Endothelial cell of umbilical vein (primary cell): ENCODE results near the gene TOP1. TPM values are rescaled to one million over a fixed set of nuclear protein-coding genes. Genes with fewer than 3 reads are reported as not detected.

Experiments
- BruUV-seq: library from RNA; stranded (reverse); fragments of 400-500 nt; replicated peaks from 2 replicates; lab custom pipeline; 2021; lab: Mats Ljungman, UMichigan
- CTCF ChIA-PET: fragments of 300-600, 350-600 bp; sonication (Branson Sonifier 250); formaldehyde crosslinking; loops from one replicate; lab custom pipeline; 2021; ENCODE audit warnings: antibody characterized with exemption, inconsistent platforms; lab: Charles Lee
- POLR2A ChIA-PET: fragments of 300-600, 350-600 bp; sonication (Branson Sonifier 250); formaldehyde crosslinking; loops from one replicate; lab custom pipeline; 2021; ENCODE audit warnings: antibody characterized with exemption, inconsistent platforms; lab: Charles Lee
- DNase-seq: peaks from one replicate; pipeline ENCODE4 v3.0.0-alpha.2; 2011; ENCODE audit warnings: low read depth, low spot score
- FAIRE-seq: peaks from 2 replicates; lab custom pipeline; 2011; peaks lifted over from hg19 to GRCh38; lab: Jason Lieb, UNC
- H2AFZ ChIP-seq: 2 replicates; pipeline ENCODE4 v1.6.0; 2012; ENCODE audit warnings: low read depth, low read length, control low read depth, inconsistent platforms
- H3K27ac ChIP-seq: 2 replicates; pipeline ENCODE4 v1.5.1; 2011; ENCODE audit warnings: low read depth, mild to moderate bottlenecking, control low read depth, low read length, moderate library complexity; ENCODE audit not compliant: insufficient read depth
- H3K27me3 ChIP-seq, 2 experiments: 2 replicates each; pipeline versions ENCODE4 v1.6.0 to v1.6.1; 2011; ENCODE audit warnings: low read length in 2 of 2, mixed read lengths in 1 of 2; ENCODE audit not compliant: control insufficient read depth in 2 of 2, insufficient read depth in 2 of 2
- H3K36me3 ChIP-seq, 2 experiments: 2 replicates in 1 of 2; 3 replicates in 1 of 2; pipeline ENCODE4 v1.5.1; 2011; ENCODE audit warnings: low read length in 2 of 2, mild to moderate bottlenecking in 1 of 2, moderate library complexity in 1 of 2; ENCODE audit not compliant: control insufficient read depth in 2 of 2, insufficient read depth in 2 of 2; ENCODE audit errors: extremely low read depth in 1 of 2
- H3K4me1 ChIP-seq: 3 replicates; pipeline ENCODE4 v1.5.1; 2011; ENCODE audit warnings: mild to moderate bottlenecking, low read length; ENCODE audit not compliant: control insufficient read depth, insufficient read depth; ENCODE audit errors: extremely low read depth
- H3K4me2 ChIP-seq: 2 replicates; pipeline ENCODE4 v1.6.1; 2011; ENCODE audit warnings: low read length, control low read depth, mixed read lengths; ENCODE audit not compliant: insufficient read depth
- H3K4me3 ChIP-seq, 3 experiments: fragments of 200-600 bp in 1 of 3; sonication (generic), shearing (Covaris generic) in 1 of 3; replicated peaks in 1 of 3; 2 replicates each; pipeline ENCODE4 v1.5.1; 2011 to 2016; ENCODE audit warnings: control low read depth in 3 of 3, low read length in 3 of 3, mild to moderate bottlenecking in 2 of 3, inconsistent platforms in 1 of 3, low read depth in 1 of 3, moderate library complexity in 1 of 3; ENCODE audit not compliant: insufficient read depth in 1 of 3
- H3K79me2 ChIP-seq: 2 replicates; pipeline ENCODE4 v1.6.0; 2012; ENCODE audit warnings: low read length, inconsistent platforms; ENCODE audit not compliant: control insufficient read depth, insufficient read depth
- H3K9ac ChIP-seq: replicated peaks from 2 replicates; pipeline ENCODE3; 2011; ENCODE audit warnings: low read length, control low read depth; ENCODE audit not compliant: insufficient read depth; ENCODE audit errors: extremely low read depth
- H3K9me1 ChIP-seq: replicated peaks from 3 replicates; pipeline ENCODE4 v1.6.0; 2011; ENCODE audit warnings: mild to moderate bottlenecking, low read length; ENCODE audit not compliant: control insufficient read depth, insufficient read depth; ENCODE audit errors: extremely low read depth
- H3K9me3 ChIP-seq: replicated peaks from 2 replicates; pipeline ENCODE4 v1.5.1; 2012; ENCODE audit warnings: low read length, inconsistent platforms; ENCODE audit not compliant: control insufficient read depth, insufficient read depth
- H4K20me1 ChIP-seq: replicated peaks from 2 replicates; pipeline ENCODE3; 2011; ENCODE audit warnings: mild to moderate bottlenecking, low read length; ENCODE audit not compliant: control insufficient read depth, insufficient read depth; ENCODE audit errors: extremely low read depth
- EZH2 ChIP-seq: IDR thresholded peaks from 2 replicates; pipeline ENCODE4 v1.6.1; 2012; ENCODE audit warnings: borderline replicate concordance, low read depth, mild to moderate bottlenecking, moderate library complexity, low read length, inconsistent platforms; ENCODE audit not compliant: severe bottlenecking
- FOS ChIP-seq: IDR thresholded peaks from 2 replicates; pipeline ENCODE4 v1.6.1; 2011; ENCODE audit warnings: mild to moderate bottlenecking, low read length, moderate library complexity, borderline replicate concordance; ENCODE audit not compliant: insufficient read depth
- GATA2 ChIP-seq: IDR thresholded peaks from 2 replicates; pipeline ENCODE4 v1.7.0; 2011; ENCODE audit warnings: low read depth, mild to moderate bottlenecking, moderate library complexity, mixed read lengths, low read length; ENCODE audit not compliant: insufficient read length, insufficient read depth
- JUN ChIP-seq: IDR thresholded peaks from 2 replicates; pipeline ENCODE4 v1.6.1; 2011; ENCODE audit warnings: borderline replicate concordance, low read depth; ENCODE audit not compliant: insufficient read length, insufficient read depth
- MYC ChIP-seq: IDR thresholded peaks from one replicate; pipeline ENCODE4 v1.6.1; 2011; ENCODE audit warnings: mild to moderate bottlenecking, low read depth, low read length
- POLR2A ChIP-seq: IDR thresholded peaks from 2 replicates; pipeline ENCODE4 v1.6.1; 2012; ENCODE audit warnings: low read depth, mild to moderate bottlenecking, control low read depth, low read length
- POLR2AphosphoS5 ChIP-seq: IDR thresholded peaks from 2 replicates; pipeline ENCODE4 v1.6.1; 2012; ENCODE audit warnings: low read depth, mild to moderate bottlenecking, control low read depth, low read length, moderate library complexity; ENCODE audit not compliant: insufficient read depth
- dilution Hi-C: fragments of 300-500 bp; cut with MboI; formaldehyde crosslinking; loops from one replicate; pipeline ENCODE4 v1.15.0; 2019; ENCODE audit warnings: low sequenced_read_pairs; ENCODE audit not compliant: extremely low pct_ligation_motif_present
- intact Hi-C: fragments of 100-400 bp; cut with micrococcal nuclease; formaldehyde crosslinking; loops from one replicate; pipeline ENCODE4 v1.10.0; 2022
- polyA plus RNA-seq, 4 experiments: library from polyadenylated mRNA; depleted of rRNA in 3 of 4; stranded (reverse) in 3 of 4; unstranded in 1 of 4; fragments of >200 nt; gene quantifications; 2 replicates each; pipeline versions ENCODE4 v1.2.1 to v1.2.3, GENCODE V29; 2011 to 2012; ENCODE audit warnings: missing spikeins in 1 of 4
- total RNA-seq: library from RNA; stranded (reverse); gene quantifications from 2 replicates; pipeline ENCODE4 v1.2.3, GENCODE V29; 2021
- TF ChIP-seq, protein P1 (sequence below): IDR thresholded peaks from 2 replicates; pipeline ENCODE4 v1.6.1; 2011; ENCODE audit not compliant: insufficient read depth, insufficient read length
- TF ChIP-seq, protein P2 (sequence below), 2 donors: IDR thresholded peaks; 1 replicate in 1 of 2; 2 replicates in 1 of 2; pipeline ENCODE4 v1.5.1; 2011; ENCODE audit warnings: low read length in 2 of 2, mild to moderate bottlenecking in 2 of 2, moderate library complexity in 2 of 2, control low read depth in 1 of 2, inconsistent platforms in 1 of 2, low read depth in 1 of 2; ENCODE audit not compliant: insufficient read depth in 1 of 2; ENCODE audit errors: extremely low read depth in 1 of 2

Gene TOP1
- total and polyA plus RNA-seq, 2 donors (not counting 3 experiments of a cell fraction or from before 2014, with no cell fraction given): 7.0 to 77.4 TPM

DNA sequence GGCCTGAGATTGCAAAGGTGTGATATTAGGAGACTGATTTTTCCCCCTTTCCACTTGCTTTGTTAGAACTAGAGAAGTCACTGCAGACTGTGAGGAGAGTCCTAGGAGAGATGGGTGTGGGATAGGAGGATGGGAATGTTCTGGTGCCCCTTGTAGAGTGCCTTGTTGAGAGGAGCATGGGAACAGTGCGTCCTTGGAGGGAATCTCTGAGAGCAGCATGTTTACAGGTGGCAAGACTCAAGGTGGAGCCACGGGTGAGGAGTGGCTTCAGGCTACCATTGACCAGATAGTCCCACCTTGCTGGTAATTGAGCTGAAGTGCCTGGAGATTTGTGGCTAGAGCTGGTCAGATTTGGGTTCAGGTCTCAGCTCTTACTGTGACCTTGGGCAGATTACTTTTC lies 114.7 kb downstream of the TOP1 start:
- Histone ChIP-seq H3K9me3 (no peaks in the 10 kb centered on the region), H3K4me3 (no peak overlapping the region), H3K4me1 (peaks cover 84% of the 10 kb centered on the region), H3K36me3 (peaks cover 0 to 4% of the 10 kb centered on the region in 2 experiments), H3K9me1 (no peaks in the 10 kb centered on the region), H3K27me3 (no peaks in the 10 kb centered on the region), H3K9ac (no peak overlapping the region), H2AFZ (no peak overlapping the region), H3K27ac (no peak overlapping the region), H3K79me2 (peaks cover 97% of the 10 kb centered on the region), H3K4me2 (no peak overlapping the region), H4K20me1 (no peaks in the 10 kb centered on the region)
- DNase-seq (no peak), FAIRE-seq (no peak)
- intact Hi-C loops (loop anchor here (10.0 kb wide), 1 partner anchor 551 kb away; no protein-coding TSS in a partner anchor), dilution Hi-C loops (no loop called here)
- no TSS peak for BruUV-seq
- TF ChIP-seq, protein P1, sequence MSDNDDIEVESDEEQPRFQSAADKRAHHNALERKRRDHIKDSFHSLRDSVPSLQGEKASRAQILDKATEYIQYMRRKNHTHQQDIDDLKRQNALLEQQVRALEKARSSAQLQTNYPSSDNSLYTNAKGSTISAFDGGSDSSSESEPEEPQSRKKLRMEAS: no peak
- no peak for TF ChIP-seq GATA2
- TF ChIP-seq EZH2: no peak
- ChIA-PET POLR2A (no interaction called here), CTCF (interaction anchor here (0.9 to 5.3 kb wide), 3 partner anchors 7 to 29 kb away, joined by 3 to 55 read pairs (median 23); partner anchors contain the start of gene PLCG1)

DNA sequence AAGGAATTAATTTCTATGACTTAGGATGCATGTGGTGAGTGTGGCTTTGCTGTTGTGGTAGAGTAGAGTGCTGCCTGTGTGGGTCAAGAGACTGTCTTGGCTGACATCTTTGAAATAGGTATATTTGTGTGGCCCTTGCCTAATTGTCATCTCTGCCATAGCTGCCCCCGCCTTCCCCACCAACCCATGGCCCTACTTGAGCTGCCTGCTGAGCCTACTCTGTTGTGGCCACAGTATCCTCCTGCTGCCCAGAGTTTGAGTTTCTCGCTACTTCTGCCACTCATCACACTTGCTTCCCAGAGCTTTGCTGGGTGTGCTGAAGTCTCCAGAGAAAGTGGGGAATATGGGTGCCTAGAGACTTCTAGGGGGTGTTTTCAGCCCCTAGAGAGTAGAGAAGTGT lies 116.7 kb downstream of the TOP1 start:
- Histone ChIP-seq H3K4me3 (no peak overlapping the region), H3K4me1 (peaks cover 86% of the 10 kb centered on the region), H3K9me1 (no peaks in the 10 kb centered on the region), H3K9me3 (no peaks in the 10 kb centered on the region), H3K27me3 (no peaks in the 10 kb centered on the region), H2AFZ (no peak overlapping the region), H3K79me2 (peaks cover 97% of the 10 kb centered on the region), H3K4me2 (peak overlapping the region; percentile 40), H3K27ac (peak overlapping the region; percentile 40), H3K9ac (no peak overlapping the region), H4K20me1 (no peaks in the 10 kb centered on the region), H3K36me3 (peaks cover 0 to 4% of the 10 kb centered on the region in 2 experiments)
- no peak for DNase-seq
- ChIA-PET CTCF (interaction anchor here (0.7 to 5.3 kb wide), 6 partner anchors 9 to 266 kb away, joined by 3 to 55 read pairs (median 8); partner anchors contain the start of gene PLCG1), POLR2A (no interaction called here)
- intact Hi-C loops (loop anchor here (10.0 kb wide), 1 partner anchor 549 kb away; no protein-coding TSS in a partner anchor), dilution Hi-C loops (no loop called here)
- no TSS peak for BruUV-seq
- no peak for FAIRE-seq
- TF ChIP-seq MYC (no peak), EZH2 (no peak), GATA2 (no peak), JUN (no peak), POLR2AphosphoS5 (no peak), POLR2A (no peak), FOS (no peak)
- TF ChIP-seq, protein P2, sequence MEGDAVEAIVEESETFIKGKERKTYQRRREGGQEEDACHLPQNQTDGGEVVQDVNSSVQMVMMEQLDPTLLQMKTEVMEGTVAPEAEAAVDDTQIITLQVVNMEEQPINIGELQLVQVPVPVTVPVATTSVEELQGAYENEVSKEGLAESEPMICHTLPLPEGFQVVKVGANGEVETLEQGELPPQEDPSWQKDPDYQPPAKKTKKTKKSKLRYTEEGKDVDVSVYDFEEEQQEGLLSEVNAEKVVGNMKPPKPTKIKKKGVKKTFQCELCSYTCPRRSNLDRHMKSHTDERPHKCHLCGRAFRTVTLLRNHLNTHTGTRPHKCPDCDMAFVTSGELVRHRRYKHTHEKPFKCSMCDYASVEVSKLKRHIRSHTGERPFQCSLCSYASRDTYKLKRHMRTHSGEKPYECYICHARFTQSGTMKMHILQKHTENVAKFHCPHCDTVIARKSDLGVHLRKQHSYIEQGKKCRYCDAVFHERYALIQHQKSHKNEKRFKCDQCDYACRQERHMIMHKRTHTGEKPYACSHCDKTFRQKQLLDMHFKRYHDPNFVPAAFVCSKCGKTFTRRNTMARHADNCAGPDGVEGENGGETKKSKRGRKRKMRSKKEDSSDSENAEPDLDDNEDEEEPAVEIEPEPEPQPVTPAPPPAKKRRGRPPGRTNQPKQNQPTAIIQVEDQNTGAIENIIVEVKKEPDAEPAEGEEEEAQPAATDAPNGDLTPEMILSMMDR (IDR thresholded peaks at IDR 0.05; ENCODE audit: extremely low read depth in 1 of 2, insufficient read depth in 1 of 2, low read depth in 1 of 2, low read length in 2 of 2): no peak
- TF ChIP-seq, protein P1: no peak
